PFSK-1 (cell line): ENCODE results near the gene SNAP29.

ENCODE experiments used
- FOXP2 ChIP-seq: optimal IDR thresholded peaks from 2 replicates; pipeline ENCODE3; 2011; ENCODE audit warnings: borderline replicate concordance, control low read depth, inconsistent platforms; ENCODE audit not compliant: insufficient read depth; ENCODE audit errors: extremely low read length, extremely low read depth
- POLR2AphosphoS5 ChIP-seq: IDR thresholded peaks from 2 replicates; pipeline ENCODE4 v1.6.1; 2012; ENCODE audit warnings: low read depth, mild to moderate bottlenecking, control low read depth, low read length, moderate library complexity
- REST ChIP-seq, 2 experiments: IDR thresholded peaks; 2 replicates each; pipeline versions ENCODE4 v1.6.1 to v1.8.0; 2011 to 2012; ENCODE audit warnings: low read depth in 2 of 2, low read length in 2 of 2, control low read depth in 1 of 2, inconsistent platforms in 1 of 2, mild to moderate bottlenecking in 1 of 2, moderate library complexity in 1 of 2; ENCODE audit not compliant: insufficient read depth in 1 of 2
- SIN3A ChIP-seq: IDR thresholded peaks from 2 replicates; pipeline ENCODE4 v1.6.1; 2012; ENCODE audit warnings: mild to moderate bottlenecking, low read length, moderate library complexity, borderline replicate concordance; ENCODE audit not compliant: insufficient read depth
- TAF1 ChIP-seq: IDR thresholded peaks from 2 replicates; pipeline ENCODE4 v1.6.1; 2012; ENCODE audit warnings: low read length, control low read depth, borderline replicate concordance; ENCODE audit not compliant: insufficient read depth

SNAP29 gene

GRCh38 chr22:20885017-20885556 lies 26.3 kb downstream of the SNAP29 start:
- TF ChIP-seq TAF1, result no peak
- TF ChIP-seq POLR2AphosphoS5, result no peak
- no peak for TF ChIP-seq FOXP2
- TF ChIP-seq REST (IDR thresholded peaks at IDR 0.05; ENCODE audit: insufficient read depth in 1 of 2, low read depth in 2 of 2, low read length in 2 of 2), result no peak
- TF ChIP-seq SIN3A, result no peak

GRCh38 chr22:20885557-20886323 lies 26.9 kb downstream of the SNAP29 start:
- peak; percentile 91 for TF ChIP-seq FOXP2
- no peak for TF ChIP-seq TAF1
- 0 out of 2 replicates have a peak, but pooled peaks have one; percentile 24 for TF ChIP-seq POLR2AphosphoS5

- no peak for TF ChIP-seq REST (IDR thresholded peaks at IDR 0.05; ENCODE audit: insufficient read depth in 1 of 2, low read depth in 2 of 2, low read length in 2 of 2)
- TF ChIP-seq FOXP2, result no peak
- TF ChIP-seq SIN3A, result no peak
- TF ChIP-seq TAF1, result no peak
- no peak for TF ChIP-seq POLR2AphosphoS5
Measured at GRCh38 chr22:20887375-20887774, 28.6 kb downstream of the SNAP29 start.

GRCh38 chr22:20889025-20889704 lies 30.4 kb downstream of the SNAP29 start:
- TF ChIP-seq TAF1 (no peak), SIN3A (no peak), FOXP2 (no peak), POLR2AphosphoS5 (no peak)

GRCh38 chr22:20889904-20890540 lies 31.2 kb downstream of the SNAP29 start:
- TF ChIP-seq FOXP2 (no peak), POLR2AphosphoS5 (no peak), REST (IDR thresholded peaks at IDR 0.05; ENCODE audit: insufficient read depth in 1 of 2, low read depth in 2 of 2, low read length in 2 of 2) (no peak), SIN3A (no peak), TAF1 (no peak)
